Neural cell (in vitro differentiated cells): ENCODE data around the gene CCDC33. TPM values are rescaled to one million over a fixed set of nuclear protein-coding genes. Genes with fewer than 3 reads are reported as not detected.

Experiments used
- H2AFZ ChIP-seq: fragments of 200-600, 300-800 bp; sonication (generic), shearing (Covaris generic); 2 replicates; pipeline ENCODE4 v1.6.0; 2014; ENCODE audit warnings: low read depth, mild to moderate bottlenecking, antibody characterized with exemption, low read length, moderate library complexity
- H3F3A ChIP-seq: fragments of 200-600 bp; shearing (Covaris generic); 2 replicates; pipeline ENCODE4 v1.6.1; 2016; ENCODE audit warnings: mild to moderate bottlenecking, moderate library complexity, mixed read lengths, antibody characterized with exemption, low read length; ENCODE audit not compliant: insufficient read depth, poor library complexity, severe bottlenecking
- H3K27ac ChIP-seq: fragments of 200-600, 300-800 bp; sonication (generic), shearing (Covaris generic); 2 replicates; pipeline ENCODE4 v1.5.1; 2014; ENCODE audit warnings: mild to moderate bottlenecking, low read length, moderate library complexity
- H3K27me3 ChIP-seq: fragments of 300-800, 200-600 bp; sonication (generic), shearing (Covaris generic); 2 replicates; pipeline ENCODE4 v1.6.0; 2014; ENCODE audit warnings: mild to moderate bottlenecking, low read depth, low read length, moderate library complexity; ENCODE audit not compliant: insufficient read depth
- H3K36me3 ChIP-seq: fragments of 300-800, 200-600 bp; sonication (generic), shearing (Covaris generic); 2 replicates; pipeline ENCODE4 v1.5.1; 2014; ENCODE audit warnings: mild to moderate bottlenecking, antibody characterized with exemption, low read length, moderate library complexity; ENCODE audit not compliant: insufficient read depth
- H3K4me2 ChIP-seq: fragments of 300-800, 200-600 bp; sonication (generic), shearing (Covaris generic); 2 replicates; pipeline ENCODE4 v1.6.0; 2014; ENCODE audit warnings: mild to moderate bottlenecking, low read length
- H3K4me3 ChIP-seq: fragments of 300-800, 200-600 bp; sonication (generic), shearing (Covaris generic); 2 replicates; pipeline ENCODE4 v1.5.1; 2014; ENCODE audit warnings: mild to moderate bottlenecking, low read length, moderate library complexity
- H3K79me2 ChIP-seq: fragments of 200-600 bp; shearing (Covaris generic); replicated peaks from 2 replicates; pipeline ENCODE4 v1.6.0; 2014; ENCODE audit warnings: mild to moderate bottlenecking, low read length, moderate library complexity; ENCODE audit not compliant: insufficient read depth
- H3K9ac ChIP-seq: fragments of 300-800, 200-600 bp; sonication (generic), shearing (Covaris generic); 2 replicates; pipeline ENCODE4 v1.6.1; 2016; ENCODE audit warnings: mild to moderate bottlenecking, low read length, mixed read lengths
- H3K9me2 ChIP-seq: fragments of 200-600 bp; shearing (Covaris generic); 2 replicates; pipeline ENCODE4 v1.6.1; 2016; ENCODE audit warnings: mild to moderate bottlenecking, low read length, mixed read lengths; ENCODE audit not compliant: insufficient read depth
- H3K9me3 ChIP-seq: fragments of 200-600, 300-800 bp; sonication (generic), shearing (Covaris generic); 2 replicates; pipeline ENCODE4 v1.6.1; 2016; ENCODE audit warnings: mild to moderate bottlenecking, mixed run types, low read length, moderate library complexity, mixed read lengths
- H4K20me1 ChIP-seq: fragments of 200-600 bp; shearing (Covaris generic); 2 replicates; pipeline ENCODE4 v1.6.1; 2016; ENCODE audit warnings: mild to moderate bottlenecking, mixed run types; ENCODE audit not compliant: insufficient read depth
- EP300 ChIP-seq: fragments of 450-650 bp; conservative IDR thresholded peaks from 2 replicates; pipeline ENCODE4 v1.6.1; 2014; ENCODE audit warnings: antibody characterized with exemption, mild to moderate bottlenecking, moderate library complexity; ENCODE audit not compliant: poor library complexity, severe bottlenecking
- MXI1 ChIP-seq: fragments of 450-650 bp; conservative IDR thresholded peaks from 2 replicates; pipeline ENCODE4 v1.6.1; 2014; ENCODE audit warnings: antibody characterized with exemption, mild to moderate bottlenecking; ENCODE audit not compliant: poor library complexity, severe bottlenecking
- POLR2AphosphoS5 ChIP-seq: IDR thresholded peaks from 2 replicates; pipeline ENCODE4 v1.6.1; 2012
- RAD21 ChIP-seq: fragments of 450-650 bp; conservative IDR thresholded peaks from 2 replicates; pipeline ENCODE4 v1.6.1; 2014; ENCODE audit warnings: antibody characterized with exemption, mild to moderate bottlenecking, moderate library complexity
- REST ChIP-seq: IDR thresholded peaks from 2 replicates; pipeline ENCODE4 v1.6.1; 2012; ENCODE audit warnings: borderline replicate concordance
- SMC3 ChIP-seq: fragments of 450-650 bp; conservative IDR thresholded peaks from 2 replicates; pipeline ENCODE4 v1.6.1; 2014; ENCODE audit warnings: antibody characterized with exemption, mild to moderate bottlenecking, moderate library complexity; ENCODE audit not compliant: poor library complexity
- TAF1 ChIP-seq: IDR thresholded peaks from 2 replicates; pipeline ENCODE4 v1.6.1; 2012; ENCODE audit warnings: low read depth
- polyA plus RNA-seq: library from polyadenylated mRNA; depleted of rRNA; stranded (reverse); fragments of >200 nt; gene quantifications from 2 replicates; pipeline ENCODE4 v1.2.3, GENCODE V29; 2014
- TF ChIP-seq, protein P1 (sequence below): fragments of 450-650 bp; IDR thresholded peaks from 2 replicates; pipeline ENCODE4 v1.5.1; 2014; ENCODE audit warnings: antibody characterized with exemption, mild to moderate bottlenecking, moderate library complexity; ENCODE audit not compliant: poor library complexity, severe bottlenecking

CCDC33 gene
- polyA plus RNA-seq, 1 donor from 2014 or later = 1.4 TPM

- Histone ChIP-seq H3K79me2 (no peaks in the 10 kb centered on the region), H3K4me3 (no peak overlapping the region), H3K9me3 (no peaks in the 10 kb centered on the region), H4K20me1 (no peaks in the 10 kb centered on the region), H3K27ac (no peak overlapping the region), H3K9ac (no peak overlapping the region), H3F3A (no peaks in the 10 kb centered on the region), H3K36me3 (no peaks in the 10 kb centered on the region), H3K4me2 (no peak overlapping the region), H3K27me3 (no peaks in the 10 kb centered on the region), H3K9me2 (no peaks in the 10 kb centered on the region), H2AFZ (no peak overlapping the region)
- TF ChIP-seq REST (no peak), RAD21 (no peak), TAF1 (no peak), POLR2AphosphoS5 (no peak), SMC3 (no peak), MXI1 (no peak), EP300 (no peak)
- TF ChIP-seq, protein P1, sequence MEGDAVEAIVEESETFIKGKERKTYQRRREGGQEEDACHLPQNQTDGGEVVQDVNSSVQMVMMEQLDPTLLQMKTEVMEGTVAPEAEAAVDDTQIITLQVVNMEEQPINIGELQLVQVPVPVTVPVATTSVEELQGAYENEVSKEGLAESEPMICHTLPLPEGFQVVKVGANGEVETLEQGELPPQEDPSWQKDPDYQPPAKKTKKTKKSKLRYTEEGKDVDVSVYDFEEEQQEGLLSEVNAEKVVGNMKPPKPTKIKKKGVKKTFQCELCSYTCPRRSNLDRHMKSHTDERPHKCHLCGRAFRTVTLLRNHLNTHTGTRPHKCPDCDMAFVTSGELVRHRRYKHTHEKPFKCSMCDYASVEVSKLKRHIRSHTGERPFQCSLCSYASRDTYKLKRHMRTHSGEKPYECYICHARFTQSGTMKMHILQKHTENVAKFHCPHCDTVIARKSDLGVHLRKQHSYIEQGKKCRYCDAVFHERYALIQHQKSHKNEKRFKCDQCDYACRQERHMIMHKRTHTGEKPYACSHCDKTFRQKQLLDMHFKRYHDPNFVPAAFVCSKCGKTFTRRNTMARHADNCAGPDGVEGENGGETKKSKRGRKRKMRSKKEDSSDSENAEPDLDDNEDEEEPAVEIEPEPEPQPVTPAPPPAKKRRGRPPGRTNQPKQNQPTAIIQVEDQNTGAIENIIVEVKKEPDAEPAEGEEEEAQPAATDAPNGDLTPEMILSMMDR = no peak
These were observed 78.8 kb downstream of the CCDC33 start for GRCh38 chr15:74314795-74315438.

GRCh38 chr15:74315626-74316025 is 79.5 kb downstream of the CCDC33 start:
- Histone ChIP-seq H3K9me2 (no peaks in the 10 kb centered on the region), H3K27me3 (no peaks in the 10 kb centered on the region), H3K36me3 (no peaks in the 10 kb centered on the region), H4K20me1 (no peaks in the 10 kb centered on the region), H3K27ac (no peak overlapping the region), H3F3A (no peaks in the 10 kb centered on the region), H3K9me3 (no peaks in the 10 kb centered on the region), H3K4me2 (no peak overlapping the region), H3K4me3 (no peak overlapping the region), H2AFZ (no peak overlapping the region), H3K9ac (no peak overlapping the region), H3K79me2 (no peaks in the 10 kb centered on the region)
- TF ChIP-seq TAF1 = no peak
- TF ChIP-seq REST = no peak
- TF ChIP-seq, protein P1 = no peak
